GM12872 (cell line): ENCODE measurements around the gene ITGB5.

Experiments
- CTCF ChIP-seq: IDR thresholded peaks from 3 replicates; pipeline ENCODE4 v1.5.1; 2011; ENCODE audit warnings: low read depth, mild to moderate bottlenecking, low read length, moderate library complexity; ENCODE audit not compliant: insufficient read depth

Gene ITGB5

GRCh38 chr3:124774841-124775402 lies 112.2 kb downstream of the ITGB5 start:
- TF ChIP-seq CTCF = no peak

GRCh38 chr3:124774327-124774718 lies 112.8 kb downstream of the ITGB5 start:
- TF ChIP-seq CTCF = no peak

GRCh38 chr3:124773351-124774326 lies 113.5 kb downstream of the ITGB5 start:
- TF ChIP-seq CTCF = no peak

- no peak for TF ChIP-seq CTCF
Observed at GRCh38 chr3:124772081-124772831, 114.9 kb downstream of the ITGB5 start.

GRCh38 chr3:124771083-124771445 lies 116.1 kb downstream of the ITGB5 start:
- TF ChIP-seq CTCF = no peak

- TF ChIP-seq CTCF = no peak
Observed at GRCh38 chr3:124770336-124771082, 116.7 kb downstream of the ITGB5 start.
